Measurements from ENCODE around the gene MEAF6. TPM values are rescaled to one million over a fixed set of nuclear protein-coding genes. Genes with fewer than 3 reads are reported as not detected.

Gene MEAF6
- total RNA-seq, 1 donor from 2014 or later: 127 TPM

- Histone ChIP-seq H3K9ac (no peak overlapping the region), H4K20me1 (ENCODE audit: low read depth) (peaks cover 3% of the 10 kb centered on the region), H3K9me3 (ENCODE audit: low read depth) (no peaks in the 10 kb centered on the region), H2AFZ (replicated peaks) (no peak overlapping the region), H3K4me1 (peaks cover 11% of the 10 kb centered on the region), H3K4me2 (no peak overlapping the region), H3K79me2 (ENCODE audit: low read depth) (no peaks in the 10 kb centered on the region), H3K27ac (no peak overlapping the region), H3K36me3 (no peaks in the 10 kb centered on the region), H3K4me3 (no peak overlapping the region), H3F3A (ENCODE audit: low read depth) (peaks cover 4% of the 10 kb centered on the region), H3K27me3 (peaks cover 36% of the 10 kb centered on the region)
- Mint-ChIP-seq H3K27ac (no peak overlapping the region), H3K9me3 (no peaks in the 10 kb centered on the region), H3K4me3 (peak overlapping the region; percentile 46), H3K4me1 (peaks cover 48% of the 10 kb centered on the region), H3K27me3 (ENCODE audit: insufficient read depth, low read depth) (peaks cover 19% of the 10 kb centered on the region), H3K36me3 (no peaks in the 10 kb centered on the region)
- DNase-seq (ENCODE audit: low spot score): no peak
- TF ChIP-seq EZH2 (IDR thresholded peaks at IDR 0.05): no peak
- TF ChIP-seq EZH2phosphoT487 (IDR thresholded peaks at IDR 0.05): no peak
- TF ChIP-seq CTCF (IDR thresholded peaks at IDR 0.05): no peak
Observed at GRCh38 chr1:37476087-37476452, 38.5 kb downstream of the MEAF6 start.

- H3K4me3 Mint-ChIP-seq: peak overlapping the region; percentile 85
- Histone ChIP-seq H3K79me2 (ENCODE audit: low read depth) (no peaks in the 10 kb centered on the region), H3F3A (ENCODE audit: low read depth) (peaks cover 4% of the 10 kb centered on the region), H3K4me2 (peak overlapping the region; percentile 79), H3K4me3 (peak overlapping the region; percentile 72), H3K36me3 (no peaks in the 10 kb centered on the region), H3K4me1 (peaks cover 11% of the 10 kb centered on the region), H4K20me1 (ENCODE audit: low read depth) (peaks cover 3% of the 10 kb centered on the region), H2AFZ (replicated peaks) (no peak overlapping the region), H3K27me3 (peaks cover 36% of the 10 kb centered on the region), H3K9ac (no peak overlapping the region), H3K9me3 (ENCODE audit: low read depth) (no peaks in the 10 kb centered on the region), H3K27ac (no peak overlapping the region)
- H3K27ac Mint-ChIP-seq: no peak overlapping the region
- peaks cover 50% of the 10 kb centered on the region for H3K4me1 Mint-ChIP-seq
- peaks cover 22% of the 10 kb centered on the region for H3K27me3 Mint-ChIP-seq (ENCODE audit: insufficient read depth, low read depth)
- TF ChIP-seq EZH2phosphoT487 (IDR thresholded peaks at IDR 0.05) (no peak), EZH2 (IDR thresholded peaks at IDR 0.05) (no peak)
- no peaks in the 10 kb centered on the region for H3K36me3 Mint-ChIP-seq
- H3K9me3 Mint-ChIP-seq: no peaks in the 10 kb centered on the region
- DNase-seq (ENCODE audit: low spot score): no peak
Observed at GRCh38 chr1:37475380-37476086, 39.0 kb downstream of the MEAF6 start.

GRCh38 chr1:37474697-37475379 is 39.7 kb downstream of the MEAF6 start:
- DNase-seq (ENCODE audit: low spot score): no peak
- peak overlapping the region; percentile 90 for H2AFZ ChIP-seq (replicated peaks)
- no peak overlapping the region for H3K27ac ChIP-seq
- H3K4me3 ChIP-seq: peak overlapping the region; percentile 72
- peaks cover 4% of the 10 kb centered on the region for H3F3A ChIP-seq (ENCODE audit: low read depth)
- Mint-ChIP-seq H3K9me3 (no peaks in the 10 kb centered on the region), H3K36me3 (no peaks in the 10 kb centered on the region), H3K27me3 (ENCODE audit: insufficient read depth, low read depth) (peaks cover 23% of the 10 kb centered on the region), H3K4me3 (peak overlapping the region; percentile 85), H3K27ac (no peak overlapping the region), H3K4me1 (peaks cover 52% of the 10 kb centered on the region)
- peaks cover 3% of the 10 kb centered on the region for H4K20me1 ChIP-seq (ENCODE audit: low read depth)
- no peaks in the 10 kb centered on the region for H3K79me2 ChIP-seq (ENCODE audit: low read depth)
- no peaks in the 10 kb centered on the region for H3K36me3 ChIP-seq
- H3K4me1 ChIP-seq: peaks cover 11% of the 10 kb centered on the region
- H3K4me2 ChIP-seq: peak overlapping the region; percentile 79
- no peaks in the 10 kb centered on the region for H3K9me3 ChIP-seq (ENCODE audit: low read depth)
- peaks cover 36% of the 10 kb centered on the region for H3K27me3 ChIP-seq
- peak overlapping the region; percentile 5 for H3K9ac ChIP-seq
- no peak for TF ChIP-seq CTCF (IDR thresholded peaks at IDR 0.05)
- TF ChIP-seq EZH2phosphoT487 (IDR thresholded peaks at IDR 0.05): no peak
- TF ChIP-seq EZH2 (IDR thresholded peaks at IDR 0.05): no peak
